ENCODE results near the gene SRP9.

DNA sequence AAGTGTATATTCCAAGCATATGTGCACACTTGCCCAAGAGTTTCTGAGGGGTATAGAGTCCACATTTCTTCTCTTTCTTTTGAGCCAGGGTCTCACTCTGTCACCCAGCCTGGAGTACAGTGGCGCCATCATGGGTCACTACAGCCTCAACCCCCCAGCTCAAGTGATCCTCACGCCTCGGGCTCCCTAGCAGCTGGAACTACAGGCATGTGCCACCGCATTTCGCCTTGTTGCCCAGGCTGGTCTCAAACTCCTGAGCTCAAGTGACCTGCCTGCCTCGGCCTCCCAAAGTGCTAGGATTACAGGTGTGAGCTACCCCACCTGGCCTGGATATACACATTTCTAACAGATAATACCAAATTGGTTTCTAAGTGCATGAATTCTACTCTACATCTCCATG lies 17.1 kb upstream of the SRP9 start:
- TF ChIP-seq ZNF8 (CRISPR knock-in tag; IDR thresholded peaks at IDR 0.05) (no peak), ZC3H10 (CRISPR knock-in tag; IDR thresholded peaks at IDR 0.05) (no peak), ZNF70 (CRISPR knock-in tag; IDR thresholded peaks at IDR 0.05) (no peak), ZFP3 (CRISPR knock-in tag; IDR thresholded peaks at IDR 0.05) (no peak), PPARA (CRISPR knock-in tag; IDR thresholded peaks at IDR 0.05; ENCODE audit: borderline replicate concordance) (no peak)
